GM13977 (cell line): ENCODE measurements around the gene IFNA7.
A peak's percentile ranks its signal among the peaks of the same experiment; 100 is the strongest.
"Not testable (repeated sequence)": the region's sequence is repeated elsewhere in the genome, so short reads cannot be mapped to it uniquely, and the experiment has no call there.

Experiments used
- DNase-seq: peaks from one replicate; pipeline ENCODE4 v3.0.0; 2012; ENCODE audit warnings: low spot score
- in situ Hi-C: fragments of 300-500 bp; cut with MboI; formaldehyde crosslinking; loops from one replicate; pipeline ENCODE4 v1.12.0; 2022; ENCODE audit warnings: low sequenced_read_pairs, low pct_unique_long_range_greater_than_20kb, mixed read lengths, inconsistent platforms; ENCODE audit not compliant: unreplicated experiment
- TF ChIP-seq, protein P1 (sequence below): IDR thresholded peaks from 2 replicates; pipeline ENCODE4 v1.5.1; 2012; ENCODE audit warnings: mild to moderate bottlenecking, control low read depth; ENCODE audit not compliant: insufficient read depth; ENCODE audit errors: extremely low read depth, missing control alignments

Gene IFNA7

DNA sequence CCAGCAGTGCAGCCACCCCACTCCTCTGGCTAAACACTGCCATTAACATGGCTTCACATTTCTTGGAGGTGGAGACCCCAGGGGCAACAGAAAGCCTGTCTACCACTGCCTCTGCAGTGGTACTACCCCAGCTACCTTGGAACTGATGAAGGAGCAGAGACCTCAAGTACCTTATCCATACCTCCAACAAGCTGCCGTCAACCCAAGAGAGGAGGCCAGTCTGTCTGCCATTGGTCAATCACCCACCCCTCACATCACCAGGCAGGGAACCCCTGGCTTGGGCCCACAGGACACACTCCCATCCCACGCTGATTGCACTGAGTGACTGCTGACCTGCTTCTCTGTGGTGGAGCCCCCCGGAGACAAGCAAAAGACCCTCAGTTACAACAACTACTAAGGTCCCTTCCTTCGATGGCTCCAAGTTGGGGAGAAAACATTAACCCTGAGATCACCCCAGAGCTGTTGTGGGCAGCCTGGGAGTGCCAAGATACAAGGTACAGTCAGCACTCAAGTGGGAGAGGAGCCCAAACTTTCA, 32.2 kb upstream of the IFNA7 start:
- no peak for DNase-seq
- in situ Hi-C loops = loop anchor here (25.0 kb wide), 1 partner anchor 203 kb away; the partner anchor contains the start of gene IFNA1
- TF ChIP-seq, protein P1, sequence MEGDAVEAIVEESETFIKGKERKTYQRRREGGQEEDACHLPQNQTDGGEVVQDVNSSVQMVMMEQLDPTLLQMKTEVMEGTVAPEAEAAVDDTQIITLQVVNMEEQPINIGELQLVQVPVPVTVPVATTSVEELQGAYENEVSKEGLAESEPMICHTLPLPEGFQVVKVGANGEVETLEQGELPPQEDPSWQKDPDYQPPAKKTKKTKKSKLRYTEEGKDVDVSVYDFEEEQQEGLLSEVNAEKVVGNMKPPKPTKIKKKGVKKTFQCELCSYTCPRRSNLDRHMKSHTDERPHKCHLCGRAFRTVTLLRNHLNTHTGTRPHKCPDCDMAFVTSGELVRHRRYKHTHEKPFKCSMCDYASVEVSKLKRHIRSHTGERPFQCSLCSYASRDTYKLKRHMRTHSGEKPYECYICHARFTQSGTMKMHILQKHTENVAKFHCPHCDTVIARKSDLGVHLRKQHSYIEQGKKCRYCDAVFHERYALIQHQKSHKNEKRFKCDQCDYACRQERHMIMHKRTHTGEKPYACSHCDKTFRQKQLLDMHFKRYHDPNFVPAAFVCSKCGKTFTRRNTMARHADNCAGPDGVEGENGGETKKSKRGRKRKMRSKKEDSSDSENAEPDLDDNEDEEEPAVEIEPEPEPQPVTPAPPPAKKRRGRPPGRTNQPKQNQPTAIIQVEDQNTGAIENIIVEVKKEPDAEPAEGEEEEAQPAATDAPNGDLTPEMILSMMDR = no peak

DNA sequence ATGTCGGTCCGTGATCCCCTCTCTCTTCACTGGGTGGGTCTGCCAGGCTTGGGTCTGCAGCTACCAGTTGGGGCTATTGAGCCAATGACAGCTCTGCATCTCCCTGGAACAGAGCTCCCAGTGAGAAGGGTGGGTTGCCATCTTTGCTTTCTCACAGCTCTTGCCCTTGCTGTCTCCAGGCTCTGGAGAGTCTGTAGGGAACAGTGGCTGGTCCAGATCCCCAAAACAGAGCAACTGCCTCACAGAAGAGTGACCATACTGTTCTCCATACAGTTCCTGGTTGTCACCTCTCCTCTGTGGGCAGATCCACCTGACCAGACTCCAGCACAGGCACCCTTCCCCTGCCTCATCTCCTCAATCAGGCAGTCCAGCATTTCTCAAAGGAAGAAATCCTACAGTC, 31.3 kb upstream of the IFNA7 start:
- no peak for DNase-seq
- TF ChIP-seq, protein P1 = no peak
- in situ Hi-C loops = loop anchor here (25.0 kb wide), 1 partner anchor 204 kb away; the partner anchor contains the start of gene IFNA1

GRCh38 chr9:21228122-21228521, 26.1 kb upstream of the IFNA7 start, which contains the start of gene IFNA17:
TSS of gene IFNA17 (minus strand) at chr9:21228222. CDS start at chr9:21228173, 49 bp downstream.
- in situ Hi-C loops = loop anchor here (25.0 kb wide), 1 partner anchor 209 kb away; the partner anchor contains the start of gene IFNA1
- DNase-seq = no peak
- TF ChIP-seq, protein P1 = no peak

DNA sequence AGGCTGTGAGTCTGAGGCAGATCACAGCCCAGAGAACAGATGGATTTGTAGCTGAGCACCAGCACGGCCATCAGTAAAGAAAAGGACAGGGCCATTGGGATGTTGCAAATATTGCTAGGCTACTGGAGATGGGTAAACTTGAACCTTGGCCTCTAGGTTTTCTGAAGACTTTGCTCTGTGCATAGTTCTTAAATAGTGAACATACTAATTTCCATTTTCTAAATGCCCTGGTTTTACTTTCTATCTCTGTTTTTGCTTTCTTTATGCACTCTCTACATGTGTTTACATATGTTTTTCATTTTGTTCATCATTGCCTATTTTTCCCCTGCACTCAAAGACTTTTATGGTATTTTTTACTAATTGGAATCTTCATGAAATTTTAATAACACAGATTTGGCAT, 15.2 kb upstream of the IFNA7 start, which contains the start of gene IFNA16:
TSS of gene IFNA16 (minus strand) at position 101 of the 400 bp plus-strand sequence. CDS start at position 95, 6 bp downstream.
- in situ Hi-C loops = loop anchor here (25.0 kb wide), 1 partner anchor 95 kb away; the partner anchor contains the start of gene IFNA5
- not testable (repeated sequence) for DNase-seq

DNA sequence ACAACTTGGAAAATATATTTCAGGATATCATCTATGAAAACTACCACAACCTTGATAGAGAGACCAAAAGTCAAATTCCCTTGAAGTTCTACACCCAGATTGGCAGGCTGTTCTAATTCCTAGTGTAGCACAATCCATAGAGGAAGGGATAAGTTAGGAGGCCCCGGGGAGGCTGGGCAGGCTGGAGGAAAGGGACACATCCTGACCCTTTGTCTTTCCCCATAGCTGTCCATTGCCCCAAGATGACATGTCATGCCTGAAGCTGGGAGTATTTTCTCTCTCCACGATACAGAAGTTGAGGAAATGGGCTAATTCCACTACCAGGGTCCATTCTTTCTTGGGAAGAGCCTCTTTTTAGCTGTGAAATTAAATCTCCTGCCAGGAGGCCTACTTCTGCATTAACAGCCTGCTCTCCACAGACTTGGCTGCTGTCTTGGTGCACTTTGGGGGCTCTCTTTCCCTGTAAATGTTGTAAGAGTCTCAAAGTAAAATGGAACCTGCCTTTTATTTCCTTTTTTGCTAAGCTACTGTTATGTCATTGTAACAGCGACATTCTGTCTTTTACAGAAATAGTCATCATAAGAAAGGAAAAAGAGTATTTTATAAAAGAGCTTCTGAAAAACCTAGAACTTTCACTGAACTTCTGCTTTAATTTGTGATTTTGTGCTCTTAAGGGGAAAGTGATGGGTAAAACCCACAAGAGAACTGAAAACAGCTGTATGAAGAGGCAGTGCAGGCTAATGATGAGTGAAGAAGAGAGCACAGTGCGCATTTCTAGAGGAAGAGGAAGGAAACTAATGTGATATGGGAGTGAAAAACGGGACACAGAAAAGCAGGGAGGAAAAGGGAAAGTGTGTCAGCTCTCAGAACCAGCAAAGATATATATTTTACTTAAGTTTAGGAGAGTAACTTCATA, 11.7 kb upstream of the IFNA7 start:
- TF ChIP-seq, protein P1 = peak; percentile 64
- DNase-seq = peak; percentile 14
- in situ Hi-C loops = loop anchor here (25.0 kb wide), 1 partner anchor 99 kb away; the partner anchor contains the start of gene IFNA5

DNA sequence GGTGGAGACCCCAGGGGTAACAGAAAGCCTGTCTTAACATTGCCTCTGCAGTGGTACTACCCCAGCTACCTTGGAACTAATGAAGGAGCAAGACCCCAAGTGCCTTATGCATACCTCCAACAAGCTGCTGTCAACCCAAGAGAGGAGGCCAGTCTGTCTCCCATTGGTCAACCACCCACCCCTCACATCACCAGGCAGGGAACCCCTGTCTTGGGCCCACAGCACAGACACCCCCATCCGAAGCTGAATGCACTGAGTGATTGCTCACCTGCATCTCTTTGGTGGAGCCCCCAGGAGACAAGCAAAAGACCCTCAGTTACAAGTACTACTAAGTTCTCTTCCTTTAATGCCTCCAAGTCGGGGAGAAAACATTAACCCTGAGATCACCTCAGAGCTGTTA, 10.2 kb upstream of the IFNA7 start:
- in situ Hi-C loops = loop anchor here (25.0 kb wide), 1 partner anchor 100 kb away; the partner anchor contains the start of gene IFNA5
- not testable (repeated sequence) for DNase-seq

GRCh38 chr9:21210782-21211181, 8.8 kb upstream of the IFNA7 start:
- DNase-seq = not testable (repeated sequence)
- in situ Hi-C loops = loop anchor here (25.0 kb wide), 1 partner anchor 102 kb away; the partner anchor contains the start of gene IFNA5

GRCh38 chr9:21210311-21210710, 8.3 kb upstream of the IFNA7 start:
- DNase-seq = no peak
- TF ChIP-seq, protein P1 = no peak
- in situ Hi-C loops = loop anchor here (25.0 kb wide), 1 partner anchor 102 kb away; the partner anchor contains the start of gene IFNA5

GRCh38 chr9:21207043-21207442, 5.0 kb upstream of the IFNA7 start, which contains the start of gene IFNA10:
TSS of gene IFNA10 (minus strand) at chr9:21207143. CDS start at chr9:21207097, 46 bp downstream.
- DNase-seq = not testable (repeated sequence)

More at GRCh38 chr9:21207043-21207442, 5.0 kb upstream of the IFNA7 start, which contains the start of gene IFNA10:
- in situ Hi-C loops = loop anchor here (25.0 kb wide), 1 partner anchor 105 kb away; the partner anchor contains the start of gene IFNA5
